ENCODE measurements around the gene PEX10. TPM values are rescaled to one million over a fixed set of nuclear protein-coding genes. Genes with fewer than 3 reads are reported as not detected.

PEX10 gene
- total and polyA plus RNA-seq, 10 of the 15 experiments (the other 5 are each of a cell fraction or from before 2014, with no cell fraction given) = 0.24 to 24.9 (median 16.8) TPM; not detected in 1

DNA sequence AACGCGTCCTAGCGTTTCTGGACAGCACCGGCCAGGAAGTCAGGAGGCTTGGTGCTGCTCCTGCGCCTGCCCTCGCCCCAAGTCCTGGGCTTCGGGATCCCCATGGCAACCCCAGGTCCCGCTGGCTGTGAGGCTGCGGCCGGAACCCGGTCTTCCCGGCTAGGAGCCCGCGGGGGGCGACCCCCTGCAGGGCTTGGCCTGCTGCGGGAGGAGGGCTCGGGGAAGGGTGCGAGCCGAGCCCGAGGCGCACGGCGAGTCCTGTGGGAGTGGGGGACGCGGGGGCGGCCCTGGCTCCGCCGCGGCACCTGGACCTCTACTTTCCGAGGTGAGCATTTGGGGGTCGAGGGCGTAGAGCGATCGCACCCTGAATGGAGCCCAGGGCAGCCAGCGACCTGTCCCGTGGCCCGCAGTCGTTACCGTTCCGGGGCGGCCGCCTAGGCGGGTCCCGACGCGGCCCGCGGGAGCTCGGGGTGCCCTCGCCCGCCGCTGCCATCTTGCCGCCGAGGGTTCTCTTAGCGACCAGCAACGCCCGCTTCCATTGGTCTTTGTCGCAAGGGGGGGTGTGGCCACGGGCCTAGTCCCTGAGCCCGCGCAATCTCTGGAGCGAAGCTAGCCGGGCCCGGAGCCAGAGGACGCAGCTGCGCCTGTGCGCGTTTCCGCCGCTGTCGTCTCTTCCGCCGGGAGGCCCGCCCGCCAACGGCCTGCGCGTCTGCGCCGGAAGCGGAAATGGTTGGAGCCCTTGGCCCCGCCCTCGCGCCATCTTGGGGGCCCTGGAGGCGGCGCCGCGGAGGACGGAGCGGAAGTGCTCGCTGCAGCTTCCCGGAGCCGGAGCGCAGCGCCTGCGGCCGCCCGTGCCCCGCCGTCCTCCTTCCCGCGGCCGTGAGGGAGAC, 21.1 kb downstream of the PEX10 start, which contains the start of the genes MORN1 and RER1 (continued):
- TF ChIP-seq SREBF2 (IDR thresholded peaks at IDR 0.05; ENCODE audit: low read length) (peak; percentile 53; the same call in 1 of the 2 replicates), ZNF622 (IDR thresholded peaks at IDR 0.05) (no peak), POLR2AphosphoS5 (IDR thresholded peaks at IDR 0.05; ENCODE audit: low read length) (peak; percentile 87; the same call in 1 of the 2 replicates), PAX5 (IDR thresholded peaks at IDR 0.05; ENCODE audit: borderline replicate concordance, low read depth, low read length) (no peak), HCFC1 (IDR thresholded peaks at IDR 0.05; ENCODE audit: low read length) (peak; percentile 77), KAT2A (conservative IDR thresholded peaks at IDR 0.05; ENCODE audit: control insufficient read depth, low read depth, low read length) (no peak), PML (IDR thresholded peaks at IDR 0.05; ENCODE audit: low read length) (no peak; the same call in 1 of the 2 replicates), SRF (IDR thresholded peaks at IDR 0.05; ENCODE audit: low read depth in 2 of 2, low read length in 2 of 2) (peak; percentile 74 to 80; a peak in 3 of 4 replicates), TCF12 (IDR thresholded peaks at IDR 0.05; ENCODE audit: low read depth, low read length) (peak; percentile 73), RBBP5 (conservative IDR thresholded peaks at IDR 0.05) (no peak), RELA (IDR thresholded peaks at IDR 0.05; ENCODE audit: borderline replicate concordance, partially characterized antibody) (no peak), EED (IDR thresholded peaks at IDR 0.05; ENCODE audit: low read depth) (no peak)
- TF ChIP-seq, protein P1, sequence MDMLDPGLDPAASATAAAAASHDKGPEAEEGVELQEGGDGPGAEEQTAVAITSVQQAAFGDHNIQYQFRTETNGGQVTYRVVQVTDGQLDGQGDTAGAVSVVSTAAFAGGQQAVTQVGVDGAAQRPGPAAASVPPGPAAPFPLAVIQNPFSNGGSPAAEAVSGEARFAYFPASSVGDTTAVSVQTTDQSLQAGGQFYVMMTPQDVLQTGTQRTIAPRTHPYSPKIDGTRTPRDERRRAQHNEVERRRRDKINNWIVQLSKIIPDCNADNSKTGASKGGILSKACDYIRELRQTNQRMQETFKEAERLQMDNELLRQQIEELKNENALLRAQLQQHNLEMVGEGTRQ (IDR thresholded peaks at IDR 0.05; ENCODE audit: borderline replicate concordance, low read depth, low read length) = no peak; the same call in 1 of the 2 replicates
- TF ChIP-seq, protein P2, sequence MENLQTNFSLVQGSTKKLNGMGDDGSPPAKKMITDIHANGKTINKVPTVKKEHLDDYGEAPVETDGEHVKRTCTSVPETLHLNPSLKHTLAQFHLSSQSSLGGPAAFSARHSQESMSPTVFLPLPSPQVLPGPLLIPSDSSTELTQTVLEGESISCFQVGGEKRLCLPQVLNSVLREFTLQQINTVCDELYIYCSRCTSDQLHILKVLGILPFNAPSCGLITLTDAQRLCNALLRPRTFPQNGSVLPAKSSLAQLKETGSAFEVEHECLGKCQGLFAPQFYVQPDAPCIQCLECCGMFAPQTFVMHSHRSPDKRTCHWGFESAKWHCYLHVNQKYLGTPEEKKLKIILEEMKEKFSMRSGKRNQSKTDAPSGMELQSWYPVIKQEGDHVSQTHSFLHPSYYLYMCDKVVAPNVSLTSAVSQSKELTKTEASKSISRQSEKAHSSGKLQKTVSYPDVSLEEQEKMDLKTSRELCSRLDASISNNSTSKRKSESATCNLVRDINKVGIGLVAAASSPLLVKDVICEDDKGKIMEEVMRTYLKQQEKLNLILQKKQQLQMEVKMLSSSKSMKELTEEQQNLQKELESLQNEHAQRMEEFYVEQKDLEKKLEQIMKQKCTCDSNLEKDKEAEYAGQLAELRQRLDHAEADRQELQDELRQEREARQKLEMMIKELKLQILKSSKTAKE (IDR thresholded peaks at IDR 0.05; ENCODE audit: low read depth, poor library complexity, severe bottlenecking) = no peak
- TF ChIP-seq, protein P3, sequence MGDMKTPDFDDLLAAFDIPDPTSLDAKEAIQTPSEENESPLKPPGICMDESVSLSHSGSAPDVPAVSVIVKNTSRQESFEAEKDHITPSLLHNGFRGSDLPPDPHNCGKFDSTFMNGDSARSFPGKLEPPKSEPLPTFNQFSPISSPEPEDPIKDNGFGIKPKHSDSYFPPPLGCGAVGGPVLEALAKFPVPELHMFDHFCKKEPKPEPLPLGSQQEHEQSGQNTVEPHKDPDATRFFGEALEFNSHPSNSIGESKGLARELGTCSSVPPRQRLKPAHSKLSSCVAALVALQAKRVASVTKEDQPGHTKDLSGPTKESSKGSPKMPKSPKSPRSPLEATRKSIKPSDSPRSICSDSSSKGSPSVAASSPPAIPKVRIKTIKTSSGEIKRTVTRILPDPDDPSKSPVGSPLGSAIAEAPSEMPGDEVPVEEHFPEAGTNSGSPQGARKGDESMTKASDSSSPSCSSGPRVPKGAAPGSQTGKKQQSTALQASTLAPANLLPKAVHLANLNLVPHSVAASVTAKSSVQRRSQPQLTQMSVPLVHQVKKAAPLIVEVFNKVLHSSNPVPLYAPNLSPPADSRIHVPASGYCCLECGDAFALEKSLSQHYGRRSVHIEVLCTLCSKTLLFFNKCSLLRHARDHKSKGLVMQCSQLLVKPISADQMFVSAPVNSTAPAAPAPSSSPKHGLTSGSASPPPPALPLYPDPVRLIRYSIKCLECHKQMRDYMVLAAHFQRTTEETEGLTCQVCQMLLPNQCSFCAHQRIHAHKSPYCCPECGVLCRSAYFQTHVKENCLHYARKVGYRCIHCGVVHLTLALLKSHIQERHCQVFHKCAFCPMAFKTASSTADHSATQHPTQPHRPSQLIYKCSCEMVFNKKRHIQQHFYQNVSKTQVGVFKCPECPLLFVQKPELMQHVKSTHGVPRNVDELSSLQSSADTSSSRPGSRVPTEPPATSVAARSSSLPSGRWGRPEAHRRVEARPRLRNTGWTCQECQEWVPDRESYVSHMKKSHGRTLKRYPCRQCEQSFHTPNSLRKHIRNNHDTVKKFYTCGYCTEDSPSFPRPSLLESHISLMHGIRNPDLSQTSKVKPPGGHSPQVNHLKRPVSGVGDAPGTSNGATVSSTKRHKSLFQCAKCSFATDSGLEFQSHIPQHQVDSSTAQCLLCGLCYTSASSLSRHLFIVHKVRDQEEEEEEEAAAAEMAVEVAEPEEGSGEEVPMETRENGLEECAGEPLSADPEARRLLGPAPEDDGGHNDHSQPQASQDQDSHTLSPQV (IDR thresholded peaks at IDR 0.05) = no peak
- TF ChIP-seq, protein P4, sequence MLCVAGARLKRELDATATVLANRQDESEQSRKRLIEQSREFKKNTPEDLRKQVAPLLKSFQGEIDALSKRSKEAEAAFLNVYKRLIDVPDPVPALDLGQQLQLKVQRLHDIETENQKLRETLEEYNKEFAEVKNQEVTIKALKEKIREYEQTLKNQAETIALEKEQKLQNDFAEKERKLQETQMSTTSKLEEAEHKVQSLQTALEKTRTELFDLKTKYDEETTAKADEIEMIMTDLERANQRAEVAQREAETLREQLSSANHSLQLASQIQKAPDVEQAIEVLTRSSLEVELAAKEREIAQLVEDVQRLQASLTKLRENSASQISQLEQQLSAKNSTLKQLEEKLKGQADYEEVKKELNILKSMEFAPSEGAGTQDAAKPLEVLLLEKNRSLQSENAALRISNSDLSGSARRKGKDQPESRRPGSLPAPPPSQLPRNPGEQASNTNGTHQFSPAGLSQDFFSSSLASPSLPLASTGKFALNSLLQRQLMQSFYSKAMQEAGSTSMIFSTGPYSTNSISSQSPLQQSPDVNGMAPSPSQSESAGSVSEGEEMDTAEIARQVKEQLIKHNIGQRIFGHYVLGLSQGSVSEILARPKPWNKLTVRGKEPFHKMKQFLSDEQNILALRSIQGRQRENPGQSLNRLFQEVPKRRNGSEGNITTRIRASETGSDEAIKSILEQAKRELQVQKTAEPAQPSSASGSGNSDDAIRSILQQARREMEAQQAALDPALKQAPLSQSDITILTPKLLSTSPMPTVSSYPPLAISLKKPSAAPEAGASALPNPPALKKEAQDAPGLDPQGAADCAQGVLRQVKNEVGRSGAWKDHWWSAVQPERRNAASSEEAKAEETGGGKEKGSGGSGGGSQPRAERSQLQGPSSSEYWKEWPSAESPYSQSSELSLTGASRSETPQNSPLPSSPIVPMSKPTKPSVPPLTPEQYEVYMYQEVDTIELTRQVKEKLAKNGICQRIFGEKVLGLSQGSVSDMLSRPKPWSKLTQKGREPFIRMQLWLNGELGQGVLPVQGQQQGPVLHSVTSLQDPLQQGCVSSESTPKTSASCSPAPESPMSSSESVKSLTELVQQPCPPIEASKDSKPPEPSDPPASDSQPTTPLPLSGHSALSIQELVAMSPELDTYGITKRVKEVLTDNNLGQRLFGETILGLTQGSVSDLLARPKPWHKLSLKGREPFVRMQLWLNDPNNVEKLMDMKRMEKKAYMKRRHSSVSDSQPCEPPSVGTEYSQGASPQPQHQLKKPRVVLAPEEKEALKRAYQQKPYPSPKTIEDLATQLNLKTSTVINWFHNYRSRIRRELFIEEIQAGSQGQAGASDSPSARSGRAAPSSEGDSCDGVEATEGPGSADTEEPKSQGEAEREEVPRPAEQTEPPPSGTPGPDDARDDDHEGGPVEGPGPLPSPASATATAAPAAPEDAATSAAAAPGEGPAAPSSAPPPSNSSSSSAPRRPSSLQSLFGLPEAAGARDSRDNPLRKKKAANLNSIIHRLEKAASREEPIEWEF (IDR thresholded peaks at IDR 0.05; ENCODE audit: insufficient replicate concordance, low read depth, low read length) = no peak
